Natural killer cell treated with Interleukin-12 subunit alpha and Interleukin-12 subunit beta and Interleukin-15 and Interleukin-18, amount 100 ng/mL, for 72 hours (primary cell): ENCODE data around the gene HS6ST3. TPM values are rescaled to one million over a fixed set of nuclear protein-coding genes. Genes with fewer than 3 reads are reported as not detected.

Experiments
- ATAC-seq, 2 donors: fragments of 150-1000 bp; cut with Tn5 transposase in 1 of 2; sonication (Bioruptor Pico), chemical (Tn5 transposase) in 1 of 2; 2 replicates each; pipeline ENCODE4 v1.10.0; 2021
- DNase-seq: peaks from one replicate; pipeline ENCODE4 v3.0.0; 2022; ENCODE audit warnings: low spot score
- H3K27ac Mint-ChIP-seq, 2 donors: 1 replicate in 1 of 2; 2 replicates in 1 of 2; pipeline ENCODE4 v1.8.0; 2022; ENCODE audit warnings: mixed read lengths in 2 of 2, mild to moderate bottlenecking in 1 of 2, moderate library complexity in 1 of 2
- H3K27me3 Mint-ChIP-seq, 2 donors: 1 replicate in 1 of 2; 2 replicates in 1 of 2; pipeline ENCODE4 v1.8.0; 2022; ENCODE audit warnings: mixed read lengths in 2 of 2
- H3K36me3 Mint-ChIP-seq: one replicate; pipeline ENCODE4 v1.8.0; 2022; ENCODE audit warnings: mixed read lengths
- H3K4me1 Mint-ChIP-seq, 2 donors: 1 replicate in 1 of 2; 2 replicates in 1 of 2; pipeline ENCODE4 v1.8.0; 2022; ENCODE audit warnings: low read depth in 2 of 2, mixed read lengths in 2 of 2, mild to moderate bottlenecking in 1 of 2
- H3K4me3 Mint-ChIP-seq: one replicate; pipeline ENCODE4 v1.8.0; 2022; ENCODE audit warnings: mixed read lengths
- H3K9me3 Mint-ChIP-seq: 2 replicates; pipeline ENCODE4 v1.8.0; 2022; ENCODE audit warnings: mixed read lengths
- total RNA-seq, 2 donors: library from RNA; stranded (reverse); gene quantifications; one replicate each; pipeline ENCODE4 v1.2.3, GENCODE V29; 2022

HS6ST3 gene
- total RNA-seq, 2 donors from 2014 or later = not detected

DNA sequence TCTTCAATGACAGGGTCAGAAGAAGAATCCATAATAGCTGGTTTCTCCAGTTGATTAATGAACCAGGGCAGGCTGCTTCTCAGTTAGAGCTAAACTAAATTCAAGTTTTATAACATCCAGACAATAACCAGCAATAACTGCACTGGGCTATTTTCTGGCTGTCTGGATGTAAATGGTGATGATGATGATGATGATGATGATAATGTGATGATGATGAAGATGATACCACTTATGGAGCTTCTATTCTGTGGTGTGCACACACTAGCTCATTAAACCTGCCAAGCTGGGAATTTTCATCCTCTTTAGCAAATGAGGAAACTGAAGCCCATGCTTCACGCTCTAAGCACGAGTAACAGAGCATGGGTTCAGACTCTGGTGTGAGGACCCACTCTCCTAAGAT lies 772.2 kb downstream of the HS6ST3 start:
- H3K4me3 Mint-ChIP-seq = no peak overlapping the region
- ATAC-seq = no peak
- H3K4me1 Mint-ChIP-seq = no peaks in the 10 kb centered on the region
- no peaks in the 10 kb centered on the region for H3K9me3 Mint-ChIP-seq
- H3K36me3 Mint-ChIP-seq = no peaks in the 10 kb centered on the region
- no peak for DNase-seq
- H3K27me3 Mint-ChIP-seq = no peaks in the 10 kb centered on the region
- no peak overlapping the region for H3K27ac Mint-ChIP-seq

DNA sequence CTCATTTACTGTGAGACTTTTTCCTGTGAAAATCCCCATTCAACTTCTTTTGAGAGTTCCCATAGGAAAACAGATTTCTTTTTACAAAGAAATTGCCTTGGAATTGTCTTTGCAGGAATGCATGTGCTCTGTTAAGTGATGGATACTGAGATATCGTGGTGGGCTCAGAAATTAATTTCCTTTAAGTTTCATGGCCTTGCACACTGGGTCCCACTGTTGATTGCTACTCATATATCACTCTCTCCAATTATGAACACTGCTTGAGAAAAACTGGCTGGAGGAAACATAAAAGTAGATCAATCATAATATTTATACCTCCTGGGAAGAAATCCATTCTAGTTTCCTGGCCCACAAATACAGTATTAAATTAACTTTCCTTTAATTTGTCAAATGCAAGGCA lies 773.1 kb downstream of the HS6ST3 start:
- ATAC-seq (no peak), DNase-seq (no peak)
- Mint-ChIP-seq H3K9me3 (no peaks in the 10 kb centered on the region), H3K27ac (no peak overlapping the region), H3K27me3 (no peaks in the 10 kb centered on the region), H3K4me3 (no peak overlapping the region), H3K36me3 (no peaks in the 10 kb centered on the region), H3K4me1 (no peaks in the 10 kb centered on the region)

DNA sequence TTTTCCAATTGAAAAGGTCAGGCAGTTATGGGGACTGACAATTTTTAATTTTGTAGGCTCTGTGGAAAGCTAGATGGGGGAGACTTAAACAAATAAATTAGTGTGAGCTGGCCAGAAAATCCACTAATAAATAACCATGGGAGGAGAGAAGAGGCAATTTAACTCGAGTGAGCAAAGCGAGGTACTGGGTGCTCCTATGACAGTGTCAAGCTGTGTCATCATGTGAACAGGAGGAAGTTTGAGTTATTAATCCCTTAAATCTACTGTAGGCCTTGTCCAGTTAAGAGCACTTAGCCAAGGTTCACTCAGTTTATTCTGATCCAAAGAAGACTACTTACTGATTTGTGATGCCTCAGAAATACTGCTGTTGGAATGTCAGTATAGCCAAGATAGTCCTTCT lies 781.6 kb downstream of the HS6ST3 start:
- H3K27me3 Mint-ChIP-seq = no peaks in the 10 kb centered on the region
- no peak overlapping the region for H3K27ac Mint-ChIP-seq
- H3K4me3 Mint-ChIP-seq = no peak overlapping the region
- no peak for DNase-seq
- H3K4me1 Mint-ChIP-seq = no peaks in the 10 kb centered on the region
- peaks cover 15% of the 10 kb centered on the region for H3K9me3 Mint-ChIP-seq
- no peaks in the 10 kb centered on the region for H3K36me3 Mint-ChIP-seq
- ATAC-seq = no peak

DNA sequence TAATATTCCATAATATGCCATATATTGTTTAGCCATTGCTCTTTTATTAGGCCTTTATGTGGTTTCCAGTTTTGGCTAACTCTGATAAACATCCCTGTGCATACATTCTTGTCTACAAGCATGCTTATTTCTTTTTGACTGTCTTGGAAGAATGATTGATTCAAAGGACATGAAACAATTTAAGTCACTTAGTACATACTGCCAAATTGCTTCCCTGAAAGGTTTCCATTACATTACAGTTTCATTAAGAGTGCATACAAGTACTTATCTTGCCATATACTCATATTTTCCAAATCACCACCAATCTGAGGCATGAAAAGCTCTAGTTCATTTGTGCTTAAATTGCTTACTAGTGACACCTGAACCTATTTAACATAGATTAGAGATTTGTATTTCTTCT lies 790.5 kb downstream of the HS6ST3 start:
- H3K4me3 Mint-ChIP-seq = no peak overlapping the region
- H3K4me1 Mint-ChIP-seq = no peaks in the 10 kb centered on the region
- peaks cover 11% of the 10 kb centered on the region for H3K9me3 Mint-ChIP-seq
- H3K27ac Mint-ChIP-seq = no peak overlapping the region
- H3K36me3 Mint-ChIP-seq = peaks cover 4% of the 10 kb centered on the region
- ATAC-seq (no peak), DNase-seq (no peak)
- no peaks in the 10 kb centered on the region for H3K27me3 Mint-ChIP-seq

Other genes starting within 250 kb of the HS6ST3 start
- 1 to 10 TPM; 2.3 to 6.0 TPM for gene UGGT2, start 36.7 kb upstream of the HS6ST3 start, total RNA-seq